Vagina (tissue), 2 donors: ENCODE data around the gene COMMD2. TPM values are rescaled to one million over a fixed set of nuclear protein-coding genes. Genes with fewer than 3 reads are reported as not detected.

ENCODE experiments used
- DNase-seq, 2 donors: peaks; one replicate each; pipeline ENCODE4 v3.0.0-alpha.2; 2017; ENCODE audit errors: extremely low spot score in 2 of 2
- H3K27ac ChIP-seq: fragments of 200-600 bp; sonication (generic); one replicate; pipeline ENCODE4 v1.5.1; 2019
- H3K27me3 ChIP-seq: fragments of 200-600 bp; sonication (generic); one replicate; pipeline ENCODE4 v1.5.1; 2019
- H3K36me3 ChIP-seq, 2 donors: fragments of 200-600 bp; sonication (generic); one replicate each; pipeline ENCODE4 v1.5.1; 2017 to 2019
- H3K4me1 ChIP-seq: fragments of 200-600 bp; sonication (generic); one replicate; pipeline ENCODE4 v1.5.1; 2019
- H3K4me3 ChIP-seq, 2 donors: fragments of 200-600 bp; sonication (generic); 1 replicate in 1 of 2; 2 replicates in 1 of 2; pipeline ENCODE4 v1.5.1; 2016 to 2019
- H3K9me3 ChIP-seq: fragments of 200-600 bp; sonication (generic); one replicate; pipeline ENCODE4 v1.5.1; 2019
- CTCF ChIP-seq, 3 experiments: fragments of 450-650 bp in 2 of 3; fragments of 200-600 bp in 1 of 3; sonication (generic) in 1 of 3; IDR thresholded peaks; one replicate each; pipeline ENCODE4 v1.5.1; 2017 to 2019; ENCODE audit warnings: antibody characterized with exemption in 3 of 3, mild to moderate bottlenecking in 2 of 3, moderate library complexity in 2 of 3
- POLR2A ChIP-seq, 2 donors: fragments of 450-650 bp; IDR thresholded peaks; one replicate each; pipeline ENCODE4 v1.6.1; 2017; ENCODE audit warnings: antibody characterized with exemption in 2 of 2, mild to moderate bottlenecking in 2 of 2, moderate library complexity in 2 of 2
- POLR2AphosphoS5 ChIP-seq, 2 donors: sonication (generic); formaldehyde crosslinking; IDR thresholded peaks; one replicate each; pipeline ENCODE4 v1.9.0; 2017; ENCODE audit warnings: antibody characterized with exemption in 2 of 2, mild to moderate bottlenecking in 2 of 2, low read depth in 1 of 2; ENCODE audit not compliant: insufficient read depth in 1 of 2
- intact Hi-C: fragments of 100-400 bp; cut with DNase I; formaldehyde crosslinking; loops from one replicate; pipeline ENCODE4 v1.15.1; 2023
- small RNA-seq: library from RNA; depleted of rRNA; stranded (forward); fragments of <200 nt; gene quantifications from one replicate; pipeline ENCODE3, GENCODE V24; 2016
- total RNA-seq: library from RNA; depleted of rRNA; stranded (reverse); fragments of >200 nt; gene quantifications from one replicate; pipeline ENCODE4 v1.2.3, GENCODE V29; 2016

COMMD2 gene
- total RNA-seq, 1 donor from 2014 or later = 18.9 TPM

GRCh38 chr3:149701977-149702350, 50.3 kb downstream of the COMMD2 start:
- Histone ChIP-seq H3K9me3 (no peaks in the 10 kb centered on the region), H3K27me3 (no peaks in the 10 kb centered on the region), H3K4me3 (no peak overlapping the region), H3K27ac (peak overlapping the region; percentile 62), H3K4me1 (peaks cover 14% of the 10 kb centered on the region), H3K36me3 (no peaks in the 10 kb centered on the region)
- no peak for DNase-seq
- TF ChIP-seq POLR2A (IDR thresholded peaks at IDR 0.05) = no peak
- TF ChIP-seq POLR2AphosphoS5 (IDR thresholded peaks at IDR 0.05; ENCODE audit: insufficient read depth in 1 of 2, low read depth in 1 of 2) = no peak
- TF ChIP-seq CTCF (IDR thresholded peaks at IDR 0.05) = no peak
- intact Hi-C loops = no loop called here

DNA sequence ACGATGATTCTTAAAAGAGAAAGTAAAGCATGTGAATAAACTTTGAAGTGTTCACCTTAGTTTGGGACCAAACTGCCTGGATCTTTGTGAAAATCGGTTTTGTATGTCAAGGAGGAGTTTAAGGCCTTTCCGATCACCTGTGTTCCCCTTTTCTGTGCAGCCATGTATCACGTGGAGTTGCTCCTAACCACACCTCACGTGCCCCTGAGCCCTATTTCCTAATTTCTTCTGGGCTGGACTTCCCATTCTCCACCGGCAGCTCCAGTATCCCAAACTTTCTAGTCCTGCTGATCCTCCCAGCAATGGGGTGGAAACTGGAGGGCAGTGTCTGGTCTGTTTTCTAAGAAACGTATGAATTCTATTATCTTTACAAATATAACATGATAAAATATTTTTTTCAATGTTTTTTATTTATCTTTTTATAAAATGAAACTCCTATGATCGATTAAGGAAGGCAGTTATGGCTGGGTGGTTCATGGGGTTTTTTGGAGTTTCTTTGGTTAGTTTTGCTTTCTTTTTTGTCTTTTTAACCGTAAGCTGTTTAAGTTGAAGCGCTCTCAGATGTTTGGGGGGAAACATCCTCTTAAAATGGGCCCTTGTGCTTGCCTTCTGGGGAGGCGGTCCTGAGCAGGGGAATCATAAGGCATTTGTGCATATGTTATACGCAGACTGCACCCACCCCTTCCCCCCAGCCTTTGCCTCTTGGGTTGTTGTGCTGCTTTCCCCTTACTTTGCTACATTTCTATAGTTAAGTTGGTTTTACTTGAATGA, 50.9 kb downstream of the COMMD2 start:
- intact Hi-C loops = no loop called here
- no peaks in the 10 kb centered on the region for H3K9me3 ChIP-seq
- peak overlapping the region; percentile 62 for H3K27ac ChIP-seq
- H3K4me1 ChIP-seq = peaks cover 12% of the 10 kb centered on the region
- no peaks in the 10 kb centered on the region for H3K36me3 ChIP-seq
- no peak for TF ChIP-seq POLR2A (IDR thresholded peaks at IDR 0.05)
- no peak for DNase-seq
- no peaks in the 10 kb centered on the region for H3K27me3 ChIP-seq
- no peak overlapping the region for H3K4me3 ChIP-seq

Small RNAs within 50 kb of the gene (small RNA-seq; reads per million reads assigned to genes)
- gene RNU6-507P = not detected

Other genes with a start within 250 kb of the COMMD2 start
- gene WWTR1, start 94.5 kb downstream of the COMMD2 start, total RNA-seq = 181 TPM
- not detected for gene ANKUB1, start 40.1 kb upstream of the COMMD2 start, total RNA-seq
- gene RNF13, start 60.7 kb upstream of the COMMD2 start, total RNA-seq = 66.0 TPM
- 49.4 TPM for gene PFN2, start 218.4 kb upstream of the COMMD2 start, total RNA-seq